Activated CD4-positive, alpha-beta T cell treated with anti-CD3 and anti-CD28 coated beads for 24 hours (primary cell): ENCODE data around the gene FREY1.

Experiments
- DNase-seq, 2 donors: peaks; one replicate each; pipeline ENCODE4 v3.0.0-alpha.2; 2020; ENCODE audit warnings: low read depth in 2 of 2

Gene FREY1

GRCh38 chr11:45906965-45907611 lies at the start of gene FREY1:
Gene FREY1, minus strand, starts transcription at chr11:45907271. Its CDS starts 26 bp downstream, at chr11:45907245.
- no peak for DNase-seq

GRCh38 chr11:45949992-45950407 lies 42.9 kb upstream of the FREY1 start:
- no peak for DNase-seq

GRCh38 chr11:45948356-45948755 lies 41.3 kb upstream of the FREY1 start:
- DNase-seq: no peak

- no peak for DNase-seq
These were observed 40.8 kb upstream of the FREY1 start for GRCh38 chr11:45947885-45948284.

- no peak for DNase-seq
These were observed 38.4 kb upstream of the FREY1 start for GRCh38 chr11:45945397-45945999.

GRCh38 chr11:45942381-45942780 lies 35.3 kb upstream of the FREY1 start:
- no peak for DNase-seq

GRCh38 chr11:45941285-45941684 lies 34.2 kb upstream of the FREY1 start:
- DNase-seq: no peak

GRCh38 chr11:45939836-45940235 lies 32.8 kb upstream of the FREY1 start:
- no peak for DNase-seq

- no peak for DNase-seq
These were observed 30.8 kb upstream of the FREY1 start for GRCh38 chr11:45937916-45938315.

- no peak for DNase-seq
These were observed 29.5 kb upstream of the FREY1 start for GRCh38 chr11:45936511-45937054.

GRCh38 chr11:45935349-45936064 lies 28.4 kb upstream of the FREY1 start:
- DNase-seq: no peak

- DNase-seq: no peak
These were observed 27.7 kb upstream of the FREY1 start for GRCh38 chr11:45934580-45935318.

- DNase-seq: no peak
These were observed 26.9 kb upstream of the FREY1 start for GRCh38 chr11:45933846-45934579.

GRCh38 chr11:45933131-45933831 lies 26.2 kb upstream of the FREY1 start:
- no peak for DNase-seq

GRCh38 chr11:45932217-45932616 lies 25.1 kb upstream of the FREY1 start:
- DNase-seq: no peak

GRCh38 chr11:45931739-45932138 lies 24.7 kb upstream of the FREY1 start:
- no peak for DNase-seq

- no peak for DNase-seq
These were observed 24.0 kb upstream of the FREY1 start for GRCh38 chr11:45930951-45931570.

- no peak for DNase-seq
These were observed 23.1 kb upstream of the FREY1 start for GRCh38 chr11:45930031-45930794.

GRCh38 chr11:45929486-45930030 lies 22.5 kb upstream of the FREY1 start:
- no peak for DNase-seq
